Astrocyte (in vitro differentiated cells and primary cell): Measurements from ENCODE around the gene MAN1C1.

Source experiments
- CTCF ChIP-seq: IDR thresholded peaks from 2 replicates; pipeline ENCODE4 v1.5.1; 2011; ENCODE audit warnings: low read depth, mild to moderate bottlenecking, inconsistent platforms, low read length, moderate library complexity; ENCODE audit not compliant: insufficient read depth
- EZH2 ChIP-seq: IDR thresholded peaks from 2 replicates; pipeline ENCODE4 v1.6.1; 2012; ENCODE audit warnings: mild to moderate bottlenecking, low read length, inconsistent platforms; ENCODE audit not compliant: insufficient read depth

GRCh38 chr1:25795211-25795610 is 178.6 kb downstream of the MAN1C1 start:
- TF ChIP-seq EZH2 (no peak), CTCF (no peak)
